Adrenal gland (tissue), 12 donors: ENCODE measurements around the gene SDK1. TPM values are rescaled to one million over a fixed set of nuclear protein-coding genes. Genes with fewer than 3 reads are reported as not detected.

Experiments
- DNase-seq, 7 donors: peaks; one replicate each; pipeline ENCODE4 v3.0.0-alpha.2; 2019 to 2020
- H3K27ac ChIP-seq, 5 donors: fragments of 200-600 bp; sonication (generic) in 4 of 5; 1 replicate in 3 of 5; 2 replicates in 2 of 5; pipeline versions ENCODE4 v1.5.1 to v1.8.0; 2016 to 2020; ENCODE audit warnings: mild to moderate bottlenecking in 1 of 5
- H3K27me3 ChIP-seq: fragments of 200-600 bp; 2 replicates; pipeline ENCODE4 v1.8.0; 2021
- H3K36me3 ChIP-seq, 2 donors: fragments of 200-600 bp; replicated peaks in 1 of 2; 1 replicate in 1 of 2; 2 replicates in 1 of 2; pipeline versions ENCODE4 v1.5.1 to v1.8.0; 2018 to 2022
- H3K4me1 ChIP-seq, 2 donors: fragments of 200-600 bp; replicated peaks in 1 of 2; 1 replicate in 1 of 2; 2 replicates in 1 of 2; pipeline versions ENCODE4 v1.5.1 to v1.8.0; 2018 to 2021
- H3K4me3 ChIP-seq, 4 donors: fragments of 200-600 bp; sonication (generic) in 3 of 4; one replicate each; pipeline ENCODE4 v1.5.1; 2016 to 2018
- H3K9me3 ChIP-seq, 3 donors: fragments of 200-600 bp; sonication (generic) in 1 of 3; replicated peaks in 1 of 3; 1 replicate in 2 of 3; 2 replicates in 1 of 3; pipeline versions ENCODE4 v1.5.1 to v1.8.0; 2016 to 2021
- POLR2A ChIP-seq, 2 donors: fragments of 450-650 bp; IDR thresholded peaks; one replicate each; pipeline ENCODE4 v1.6.1; 2017; ENCODE audit warnings: antibody characterized with exemption in 2 of 2, mild to moderate bottlenecking in 2 of 2, moderate library complexity in 1 of 2
- WGBS, 4 donors: extraction: QIAGEN DNeasy Blood & Tissue Kit in 2 of 4; methylation state at CpG; one replicate each; pipeline versions ENCODE4 v1.1.5 to v1.1.7; 2013 to 2017; 5-methylcytosine and 5-hydroxymethylcytosine counted together
- intact Hi-C, 2 donors: fragments of 100-400 bp; cut with DNase I; formaldehyde crosslinking; loops; one replicate each; pipeline versions ENCODE4 v1.14.1 to v1.15.0; 2022 to 2023
- polyA plus RNA-seq, 3 donors: library from polyadenylated mRNA; stranded (reverse); fragments of 200-250 nt in 2 of 3; fragments of 350-450 nt in 1 of 3; fragmentation: Illumina TruSeq in 1 of 3; extraction: RNeasy Lipid Tissue Mini Kit (QIAGEN cat#74804) in 1 of 3; gene quantifications; one replicate each; pipeline ENCODE4 v1.2.3, GENCODE V29; 2013 to 2014
- total RNA-seq, 9 donors: library from RNA; depleted of rRNA in 4 of 9; stranded (reverse); fragments of >200 nt in 4 of 9; fragments of 120-200 nt in 1 of 9; fragmentation: NEBNext Ultra II Directional in 1 of 9; extraction: Animal tissue kit (Norgen Biotek cat#: 25700) in 1 of 9; gene quantifications; one replicate each; pipeline versions ENCODE4 v1.1.0 to v1.2.4, GENCODE V29; 2013 to 2023
- TF ChIP-seq, protein P1 (sequence below), 6 experiments: fragments of 450-650 bp in 4 of 6; fragments of 200-600 bp in 2 of 6; sonication (generic) in 1 of 6; IDR thresholded peaks; 1 replicate in 5 of 6; 2 replicates in 1 of 6; pipeline versions ENCODE4 v1.5.1 to v1.8.0; 2016 to 2021; ENCODE audit warnings: antibody characterized with exemption in 6 of 6, mild to moderate bottlenecking in 2 of 6, moderate library complexity in 1 of 6
- donor health status: healthy with polysubstance abuse.
- donor health status: Bipolar disorder and iron deficiency.
- donor health status: DM: yes; HTN: yes; CAD: no.
- donor health status: DM: no; HTN: no; CAD: no.
- donor health status: DM: no; HTN: no; CAD: no.
- donor health status: DM: yes; HTN: yes; CAD: no.

Gene SDK1
- total and polyA plus RNA-seq, 12 donors: 0.50 to 3.6 (median 1.5) TPM

DNA sequence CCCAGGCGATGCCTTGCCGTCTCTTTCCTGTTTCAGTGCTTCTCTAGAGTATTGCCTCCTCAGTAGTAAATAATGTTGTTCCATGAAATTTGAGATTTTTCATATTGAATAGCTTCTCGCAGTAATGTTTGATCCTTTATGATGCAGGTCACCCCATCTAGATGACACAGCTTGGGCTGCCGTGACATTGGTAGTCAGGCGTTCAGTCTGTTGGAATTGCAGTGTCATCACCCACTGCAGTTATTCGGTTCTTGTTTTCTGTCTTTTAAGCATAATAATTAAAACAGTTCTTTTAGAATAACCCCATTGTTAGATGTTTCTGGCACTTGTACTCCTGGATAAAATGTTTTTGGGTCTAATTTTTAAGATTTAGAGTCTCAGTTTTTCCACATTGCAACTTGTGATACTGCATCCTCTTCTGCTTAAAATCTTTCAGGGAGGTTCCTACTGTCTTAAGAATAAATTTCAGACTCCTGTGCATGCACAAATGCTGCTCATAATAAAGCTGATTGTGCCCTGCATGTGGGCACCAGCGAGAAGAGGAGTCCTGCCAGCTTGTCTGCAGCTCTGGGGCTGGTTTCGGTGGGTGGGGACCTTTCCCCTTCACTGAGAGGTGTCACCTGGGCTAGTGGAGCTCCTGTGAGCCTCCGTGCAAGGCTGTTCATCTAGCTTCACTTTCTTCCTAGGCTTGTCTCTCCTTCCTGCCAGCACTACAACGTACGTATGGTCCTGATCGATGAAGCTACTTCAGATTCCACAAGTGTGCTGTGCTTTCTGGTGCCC lies 44.8 kb downstream of the SDK1 start:
- H3K4me1 ChIP-seq: no peaks in the 10 kb centered on the region
- TF ChIP-seq POLR2A (IDR thresholded peaks at IDR 0.05): no peak
- TF ChIP-seq, protein P1, sequence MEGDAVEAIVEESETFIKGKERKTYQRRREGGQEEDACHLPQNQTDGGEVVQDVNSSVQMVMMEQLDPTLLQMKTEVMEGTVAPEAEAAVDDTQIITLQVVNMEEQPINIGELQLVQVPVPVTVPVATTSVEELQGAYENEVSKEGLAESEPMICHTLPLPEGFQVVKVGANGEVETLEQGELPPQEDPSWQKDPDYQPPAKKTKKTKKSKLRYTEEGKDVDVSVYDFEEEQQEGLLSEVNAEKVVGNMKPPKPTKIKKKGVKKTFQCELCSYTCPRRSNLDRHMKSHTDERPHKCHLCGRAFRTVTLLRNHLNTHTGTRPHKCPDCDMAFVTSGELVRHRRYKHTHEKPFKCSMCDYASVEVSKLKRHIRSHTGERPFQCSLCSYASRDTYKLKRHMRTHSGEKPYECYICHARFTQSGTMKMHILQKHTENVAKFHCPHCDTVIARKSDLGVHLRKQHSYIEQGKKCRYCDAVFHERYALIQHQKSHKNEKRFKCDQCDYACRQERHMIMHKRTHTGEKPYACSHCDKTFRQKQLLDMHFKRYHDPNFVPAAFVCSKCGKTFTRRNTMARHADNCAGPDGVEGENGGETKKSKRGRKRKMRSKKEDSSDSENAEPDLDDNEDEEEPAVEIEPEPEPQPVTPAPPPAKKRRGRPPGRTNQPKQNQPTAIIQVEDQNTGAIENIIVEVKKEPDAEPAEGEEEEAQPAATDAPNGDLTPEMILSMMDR (IDR thresholded peaks at IDR 0.05): no peak
- no peaks in the 10 kb centered on the region for H3K36me3 ChIP-seq
- no peak overlapping the region for H3K27ac ChIP-seq
- intact Hi-C loops: no loop called here
- no peak overlapping the region for H3K4me3 ChIP-seq
- H3K9me3 ChIP-seq: no peaks in the 10 kb centered on the region
- 73 to 80% (median 77%) methylated on average over 12 of the region's 12 CpGs for WGBS, 4 donors
- DNase-seq: no peak
- H3K27me3 ChIP-seq: no peaks in the 10 kb centered on the region

DNA sequence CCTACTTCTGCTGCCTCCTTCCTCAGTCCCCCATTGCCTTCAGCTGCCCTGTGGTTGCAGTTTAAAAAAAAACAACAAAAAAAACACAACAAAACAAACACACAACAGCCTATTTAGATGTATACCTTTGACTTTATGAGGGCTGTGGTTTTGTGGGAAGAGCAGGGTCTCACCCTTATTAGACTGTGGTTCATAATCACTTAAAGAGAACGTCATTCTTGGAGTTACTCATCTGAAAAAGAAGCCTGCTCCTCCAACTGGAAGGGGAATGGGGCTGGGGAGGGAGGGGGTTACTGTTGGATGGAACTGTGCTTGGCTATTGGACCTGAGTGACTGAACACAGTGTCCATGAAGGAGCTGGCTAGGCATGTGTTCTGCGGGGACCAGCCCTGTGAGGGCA lies 48.1 kb downstream of the SDK1 start:
- no peaks in the 10 kb centered on the region for H3K9me3 ChIP-seq
- no peak overlapping the region for H3K4me3 ChIP-seq
- WGBS, 4 donors: 28 to 82% (median 68%) methylated on average over 2 of the region's 2 CpGs
- no peaks in the 10 kb centered on the region for H3K4me1 ChIP-seq
- TF ChIP-seq POLR2A (IDR thresholded peaks at IDR 0.05): no peak
- no peaks in the 10 kb centered on the region for H3K27me3 ChIP-seq
- intact Hi-C loops: no loop called here
- H3K27ac ChIP-seq: no peak overlapping the region
- no peaks in the 10 kb centered on the region for H3K36me3 ChIP-seq
- no peak for DNase-seq

DNA sequence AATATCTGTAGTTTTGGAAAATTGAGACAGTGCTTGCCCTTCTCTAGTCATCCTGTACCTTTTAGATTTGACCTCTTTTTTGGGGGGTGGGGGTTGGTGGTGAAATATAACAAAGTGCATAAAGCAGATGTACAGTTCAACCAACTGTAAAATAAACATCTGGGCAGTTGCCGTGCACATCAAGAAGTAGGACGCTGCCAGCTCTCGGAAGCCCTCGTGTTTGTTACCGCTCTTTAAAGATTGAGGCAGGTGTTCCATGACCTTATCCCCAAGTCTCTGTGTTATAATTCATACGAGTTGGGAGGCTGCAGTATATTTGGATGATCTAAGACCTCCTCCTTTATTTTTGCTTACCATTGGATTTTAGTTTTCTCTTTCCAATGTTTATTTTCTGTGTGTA lies 55.1 kb downstream of the SDK1 start:
- Histone ChIP-seq H3K4me3 (no peak overlapping the region), H3K27ac (no peak overlapping the region), H3K9me3 (no peaks in the 10 kb centered on the region), H3K36me3 (no peaks in the 10 kb centered on the region), H3K4me1 (no peaks in the 10 kb centered on the region), H3K27me3 (no peaks in the 10 kb centered on the region)
- DNase-seq: no peak
- WGBS, 4 donors: 78 to 85% (median 84%) methylated on average over 6 of the region's 6 CpGs
- intact Hi-C loops: no loop called here
- TF ChIP-seq, protein P1 (IDR thresholded peaks at IDR 0.05): no peak
- TF ChIP-seq POLR2A (IDR thresholded peaks at IDR 0.05): no peak

DNA sequence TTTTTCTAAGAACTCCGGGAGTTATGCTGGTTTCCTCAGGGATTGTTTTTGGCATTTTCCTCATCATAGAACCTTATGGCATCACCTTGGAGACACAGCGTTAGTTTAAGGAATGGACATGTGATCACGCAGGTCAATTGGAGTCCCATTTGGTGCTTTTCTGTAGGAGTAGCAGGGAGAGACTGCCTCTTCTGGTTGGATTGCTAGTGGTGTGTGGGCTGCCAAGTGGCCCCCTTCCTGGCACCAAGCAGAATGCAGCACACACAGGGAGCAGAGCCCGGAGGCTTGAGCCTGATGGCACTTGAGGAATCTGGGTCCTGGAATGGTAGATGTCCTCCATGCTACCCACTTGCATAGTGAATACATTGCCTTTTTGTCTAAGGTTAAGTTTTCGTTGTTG lies 57.9 kb downstream of the SDK1 start:
- no peak for TF ChIP-seq POLR2A (IDR thresholded peaks at IDR 0.05)
- TF ChIP-seq, protein P1 (IDR thresholded peaks at IDR 0.05): no peak
- WGBS, 4 donors: 65 to 84% (median 81%) methylated on average over 5 of the region's 5 CpGs
- Histone ChIP-seq H3K4me1 (no peaks in the 10 kb centered on the region), H3K36me3 (no peaks in the 10 kb centered on the region), H3K27ac (no peak overlapping the region), H3K9me3 (no peaks in the 10 kb centered on the region), H3K4me3 (no peak overlapping the region), H3K27me3 (no peaks in the 10 kb centered on the region)
- intact Hi-C loops: no loop called here
- DNase-seq: no peak

DNA sequence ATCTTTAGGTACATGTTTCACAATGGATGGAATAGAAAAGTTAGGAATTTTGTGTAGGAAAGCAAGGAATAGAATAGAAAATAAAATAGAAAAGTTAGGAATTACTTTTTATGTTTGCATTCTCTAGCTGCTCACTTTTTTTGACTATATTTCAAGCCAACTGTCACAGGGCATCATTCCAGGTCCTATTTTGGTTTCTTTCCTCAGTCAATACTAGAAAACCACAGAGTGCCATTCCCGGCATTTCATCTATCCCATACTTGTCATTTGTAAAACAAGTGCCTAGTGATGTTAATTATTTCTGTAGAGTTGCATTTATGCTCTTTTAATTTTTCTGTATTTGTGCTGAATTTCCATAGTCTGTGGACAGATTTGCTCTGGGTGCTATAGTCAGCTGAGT lies 66.2 kb downstream of the SDK1 start:
- Histone ChIP-seq H3K27ac (no peak overlapping the region), H3K9me3 (no peaks in the 10 kb centered on the region), H3K4me3 (no peak overlapping the region), H3K36me3 (no peaks in the 10 kb centered on the region), H3K4me1 (no peaks in the 10 kb centered on the region), H3K27me3 (no peaks in the 10 kb centered on the region)
- TF ChIP-seq, protein P1 (IDR thresholded peaks at IDR 0.05): no peak
- TF ChIP-seq POLR2A (IDR thresholded peaks at IDR 0.05): no peak
- no peak for DNase-seq
- intact Hi-C loops: no loop called here
- WGBS, 4 donors: 82 to 87% (median 84%) methylated on average over 1 of the region's 1 CpG
